AG10803 (cell line): ENCODE results near the gene CEACAM19.

Source experiments
- DNase-seq: peaks from one replicate; pipeline ENCODE4 v3.0.0; 2010; ENCODE audit warnings: low read depth
- H3K4me3 ChIP-seq: 2 replicates; pipeline ENCODE4 v1.5.1; 2011; ENCODE audit warnings: mild to moderate bottlenecking, low read length, control low read depth
- CTCF ChIP-seq: conservative IDR thresholded peaks from 2 replicates; pipeline ENCODE4 v1.5.1; 2011; ENCODE audit warnings: mild to moderate bottlenecking, low read length, control low read depth, inconsistent platforms

CEACAM19 gene

GRCh38 chr19:44658069-44658733, 13.1 kb upstream of the CEACAM19 start:
- H3K4me3 ChIP-seq, result no peak overlapping the region
- no peak for TF ChIP-seq CTCF
- no peak for DNase-seq

GRCh38 chr19:44660081-44660480, 11.2 kb upstream of the CEACAM19 start:
- DNase-seq, result no peak
- no peak for TF ChIP-seq CTCF
- no peak overlapping the region for H3K4me3 ChIP-seq

- H3K4me3 ChIP-seq, result no peak overlapping the region
- TF ChIP-seq CTCF, result no peak
- no peak for DNase-seq
Measured at GRCh38 chr19:44661205-44661604, 10.1 kb upstream of the CEACAM19 start.

GRCh38 chr19:44661904-44662303, 9.4 kb upstream of the CEACAM19 start:
- DNase-seq, result no peak
- TF ChIP-seq CTCF, result no peak
- no peak overlapping the region for H3K4me3 ChIP-seq

GRCh38 chr19:44662691-44663385, 8.4 kb upstream of the CEACAM19 start:
- no peak overlapping the region for H3K4me3 ChIP-seq
- no peak for TF ChIP-seq CTCF
- peak; percentile 82 for DNase-seq

- DNase-seq, result no peak
- no peak for TF ChIP-seq CTCF
- no peak overlapping the region for H3K4me3 ChIP-seq
Measured at GRCh38 chr19:44663996-44664395, 7.3 kb upstream of the CEACAM19 start.

GRCh38 chr19:44664976-44665375, 6.3 kb upstream of the CEACAM19 start:
- no peak for TF ChIP-seq CTCF
- DNase-seq, result no peak
- no peak overlapping the region for H3K4me3 ChIP-seq
